Body of pancreas (tissue), 4 donors: ENCODE results near the gene SNX21. TPM values are rescaled to one million over a fixed set of nuclear protein-coding genes. Genes with fewer than 3 reads are reported as not detected.

Experiments
- ATAC-seq: fragments of 150-250 bp; one replicate; pipeline ENCODE4 v1.9.1; 2016
- DNase-seq, 4 donors: peaks; one replicate each; pipeline ENCODE4 v3.0.0-alpha.2; 2019
- H3K27ac ChIP-seq, 4 donors: fragments of 200-600 bp; sonication (generic); 1 replicate in 3 of 4; 2 replicates in 1 of 4; pipeline versions ENCODE4 v1.5.1 to v1.6.1; 2016 to 2019; ENCODE audit warnings: mild to moderate bottlenecking in 1 of 4, mixed read lengths in 1 of 4, moderate library complexity in 1 of 4
- H3K27me3 ChIP-seq, 2 donors: fragments of 200-600 bp; sonication (generic); one replicate each; pipeline ENCODE4 v1.6.0; 2016; ENCODE audit warnings: mild to moderate bottlenecking in 1 of 2
- H3K36me3 ChIP-seq, 2 donors: fragments of 200-600 bp; sonication (generic); replicated peaks in 1 of 2; 2 replicates each; pipeline ENCODE4 v1.5.1; 2016; ENCODE audit warnings: low read depth in 2 of 2; ENCODE audit not compliant: insufficient read depth in 1 of 2
- H3K4me1 ChIP-seq: fragments of 200-600 bp; sonication (generic); one replicate; pipeline ENCODE4 v1.6.0; 2016
- H3K4me3 ChIP-seq, 2 donors: fragments of 200-600 bp; sonication (generic); 1 replicate in 1 of 2; 2 replicates in 1 of 2; pipeline ENCODE4 v1.5.1; 2016 to 2019
- H3K9me3 ChIP-seq, 3 donors: fragments of 200-600 bp; sonication (generic); 1 replicate in 2 of 3; 2 replicates in 1 of 3; pipeline ENCODE4 v1.5.1; 2016
- CTCF ChIP-seq, 7 experiments: fragments of 450-650 bp in 4 of 7; fragments of 200-600 bp in 3 of 7; sonication (generic) in 3 of 7; IDR thresholded peaks; one replicate each; pipeline ENCODE4 v1.5.1; 2016 to 2019; ENCODE audit warnings: antibody characterized with exemption in 7 of 7
- POLR2A ChIP-seq, 3 donors: fragments of 450-650 bp; IDR thresholded peaks; one replicate each; pipeline ENCODE4 v1.6.1; 2016; ENCODE audit warnings: antibody characterized with exemption in 3 of 3, mild to moderate bottlenecking in 2 of 3
- WGBS, 2 donors: methylation state at CpG; one replicate each; pipeline ENCODE4 v1.1.5; 2017; 5-methylcytosine and 5-hydroxymethylcytosine counted together
- intact Hi-C: fragments of 100-400 bp; cut with DNase I; formaldehyde crosslinking; loops from one replicate; pipeline ENCODE4 v1.15.1; 2023
- total RNA-seq, 2 donors: library from RNA; depleted of rRNA; stranded (reverse); fragments of >200 nt; gene quantifications; one replicate each; pipeline ENCODE4 v1.1.0, GENCODE V29; 2016

Gene SNX21
- total RNA-seq, 2 donors from 2014 or later = 42.8 to 46.5 TPM

GRCh38 chr20:45823949-45824835 is 9.4 kb upstream of the SNX21 start:
- H3K36me3 ChIP-seq = no peaks in the 10 kb centered on the region
- H3K4me1 ChIP-seq = peaks cover 18% of the 10 kb centered on the region
- 14 to 27% methylated on average over 15 to 56 of the region's 57 CpGs for WGBS, 2 donors
- ATAC-seq (peak; percentile 69), DNase-seq (peak; percentile 26 to 52 (median 38))
- peak in 5 of 7 experiments; percentile 8 to 50 (median 47) for TF ChIP-seq CTCF (IDR thresholded peaks at IDR 0.05)
- TF ChIP-seq POLR2A (IDR thresholded peaks at IDR 0.05) = no peak
- H3K27me3 ChIP-seq = peaks cover 0 to 17% of the 10 kb centered on the region in 2 donors
- H3K27ac ChIP-seq = no peak overlapping the region
- H3K4me3 ChIP-seq = no peak overlapping the region
- no peaks in the 10 kb centered on the region for H3K9me3 ChIP-seq
- intact Hi-C loops = no loop called here

- H3K36me3 ChIP-seq = no peaks in the 10 kb centered on the region
- TF ChIP-seq POLR2A (IDR thresholded peaks at IDR 0.05) (no peak), CTCF (IDR thresholded peaks at IDR 0.05) (no peak)
- no peak overlapping the region for H3K27ac ChIP-seq
- peaks cover 0 to 7% of the 10 kb centered on the region in 2 donors for H3K27me3 ChIP-seq
- H3K4me3 ChIP-seq = no peak overlapping the region
- no peaks in the 10 kb centered on the region for H3K9me3 ChIP-seq
- intact Hi-C loops = no loop called here
- 75 to 80% methylated on average over 3 to 6 of the region's 6 CpGs for WGBS, 2 donors
- DNase-seq (no peak), ATAC-seq (no peak)
- H3K4me1 ChIP-seq = peaks cover 18% of the 10 kb centered on the region
These were observed 7.1 kb upstream of the SNX21 start for GRCh38 chr20:45826381-45827019.

- Histone ChIP-seq H3K9me3 (no peaks in the 10 kb centered on the region), H3K27me3 (peaks cover 0 to 7% of the 10 kb centered on the region in 2 donors), H3K36me3 (no peaks in the 10 kb centered on the region), H3K4me3 (no peak within 1 kb of the TSS), H3K27ac (no peak within 1 kb of the TSS), H3K4me1 (peaks cover 18% of the 10 kb centered on the region)
- DNase-seq = no peak
- intact Hi-C loops = no loop called here
- WGBS, 2 donors = 78 to 90% methylated on average over 2 to 8 of the region's 8 CpGs
- TF ChIP-seq POLR2A (IDR thresholded peaks at IDR 0.05) (no peak), CTCF (IDR thresholded peaks at IDR 0.05) (no peak)
- no peak for ATAC-seq
These were observed 6.5 kb upstream of the SNX21 start, which contains the start of gene TNNC2 for GRCh38 chr20:45827030-45827652. TNNC2 (minus strand) TSS chr20:45827312; CDS start chr20:45827248, 64 bp downstream.

- Histone ChIP-seq H3K4me3 (no peak overlapping the region), H3K36me3 (no peaks in the 10 kb centered on the region), H3K4me1 (peaks cover 19% of the 10 kb centered on the region), H3K27ac (no peak overlapping the region), H3K9me3 (no peaks in the 10 kb centered on the region), H3K27me3 (peaks cover 0 to 7% of the 10 kb centered on the region in 2 donors)
- no peak for DNase-seq
- WGBS, 2 donors = 56 to 64% methylated on average over 6 of the region's 6 CpGs
- no peak for ATAC-seq
- intact Hi-C loops = no loop called here
- TF ChIP-seq POLR2A (IDR thresholded peaks at IDR 0.05) (no peak), CTCF (IDR thresholded peaks at IDR 0.05) (no peak)
These were observed 5.9 kb upstream of the SNX21 start for GRCh38 chr20:45827712-45828111.
